ENCODE results near the gene TENM3.

GRCh38 chr4:182222766-182223165 lies 20.4 kb upstream of the TENM3 start:
- TF ChIP-seq CTCF (conservative IDR thresholded peaks at IDR 0.05) (no peak), EZH2 (IDR thresholded peaks at IDR 0.05; ENCODE audit: low read depth) (no peak)
